Activated T-cell treated with anti-CD3 and anti-CD28 coated beads for 4 hours (primary cell): ENCODE results near the gene ANKRD33B.
"Not testable (repeated sequence)": the region's sequence is repeated elsewhere in the genome, so short reads cannot be mapped to it uniquely, and the experiment has no call there.

Source experiments
- DNase-seq: peaks from one replicate; pipeline ENCODE4 v3.0.0-alpha.2; 2020

ANKRD33B gene

GRCh38 chr5:10664180-10664769, 100.4 kb downstream of the ANKRD33B start:
- DNase-seq: not testable (repeated sequence)

DNA sequence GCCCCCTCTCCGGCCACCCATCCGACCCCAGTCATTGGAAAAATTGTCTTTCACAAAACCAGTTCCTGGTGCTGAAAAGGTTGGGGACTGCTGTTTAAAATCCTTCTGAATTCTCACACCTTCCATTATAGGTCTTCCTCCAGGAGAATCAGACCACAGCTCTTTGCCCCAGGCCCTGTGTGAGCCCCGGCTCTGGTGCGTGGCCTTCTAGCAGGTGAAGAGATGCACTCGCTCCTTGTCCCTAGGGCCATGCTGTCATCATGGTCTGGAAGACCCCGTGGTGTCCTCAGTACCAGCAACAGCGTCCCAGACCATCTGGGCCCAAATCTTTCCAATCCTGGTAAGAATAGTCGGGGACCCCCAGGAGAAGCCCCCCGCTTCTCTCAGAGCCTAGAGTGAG, 101.9 kb downstream of the ANKRD33B start:
- no peak for DNase-seq

DNA sequence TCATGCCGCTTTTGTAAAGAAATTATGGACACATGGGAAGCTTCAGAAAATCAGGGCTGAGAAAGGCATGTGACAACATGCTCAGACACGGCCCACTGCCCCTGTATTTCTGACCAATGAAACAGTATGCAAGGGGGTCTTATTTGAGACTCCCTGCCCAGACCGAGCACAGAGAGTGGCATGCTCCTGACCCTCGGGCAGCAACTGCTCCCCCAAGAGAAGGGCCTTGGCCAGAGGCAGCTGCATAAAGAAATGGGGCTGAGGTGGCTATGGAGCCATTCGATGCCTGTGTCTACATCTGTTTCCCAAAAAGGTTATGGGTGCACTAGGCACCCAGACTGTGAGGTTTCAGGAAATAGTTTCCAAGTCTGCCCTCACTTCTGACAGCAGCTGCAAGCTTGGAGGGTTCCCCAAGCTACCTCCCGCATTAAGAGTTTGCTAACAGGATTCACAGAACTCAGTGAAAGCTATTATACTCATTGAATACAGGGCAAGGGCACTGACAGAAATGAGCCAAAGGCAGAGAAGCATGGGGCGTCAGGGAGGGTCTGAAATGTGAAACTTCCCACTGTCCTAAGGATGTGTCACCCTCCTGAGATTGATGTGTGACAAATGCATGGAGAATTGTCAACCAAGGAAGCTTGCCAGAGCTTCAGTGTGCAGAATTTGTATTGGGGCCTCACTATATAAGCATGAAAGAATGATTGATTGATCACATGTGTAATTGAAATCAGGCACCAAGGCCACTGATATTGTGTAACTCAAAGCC, 102.8 kb downstream of the ANKRD33B start:
- DNase-seq: no peak

GRCh38 chr5:10667431-10668057, 103.7 kb downstream of the ANKRD33B start:
- no peak for DNase-seq

- DNase-seq: no peak
Measured at GRCh38 chr5:10668697-10669096, 104.8 kb downstream of the ANKRD33B start.

- no peak for DNase-seq
Measured at GRCh38 chr5:10669983-10670382, 106.1 kb downstream of the ANKRD33B start.

GRCh38 chr5:10671041-10672008, 107.5 kb downstream of the ANKRD33B start:
- DNase-seq: no peak

DNA sequence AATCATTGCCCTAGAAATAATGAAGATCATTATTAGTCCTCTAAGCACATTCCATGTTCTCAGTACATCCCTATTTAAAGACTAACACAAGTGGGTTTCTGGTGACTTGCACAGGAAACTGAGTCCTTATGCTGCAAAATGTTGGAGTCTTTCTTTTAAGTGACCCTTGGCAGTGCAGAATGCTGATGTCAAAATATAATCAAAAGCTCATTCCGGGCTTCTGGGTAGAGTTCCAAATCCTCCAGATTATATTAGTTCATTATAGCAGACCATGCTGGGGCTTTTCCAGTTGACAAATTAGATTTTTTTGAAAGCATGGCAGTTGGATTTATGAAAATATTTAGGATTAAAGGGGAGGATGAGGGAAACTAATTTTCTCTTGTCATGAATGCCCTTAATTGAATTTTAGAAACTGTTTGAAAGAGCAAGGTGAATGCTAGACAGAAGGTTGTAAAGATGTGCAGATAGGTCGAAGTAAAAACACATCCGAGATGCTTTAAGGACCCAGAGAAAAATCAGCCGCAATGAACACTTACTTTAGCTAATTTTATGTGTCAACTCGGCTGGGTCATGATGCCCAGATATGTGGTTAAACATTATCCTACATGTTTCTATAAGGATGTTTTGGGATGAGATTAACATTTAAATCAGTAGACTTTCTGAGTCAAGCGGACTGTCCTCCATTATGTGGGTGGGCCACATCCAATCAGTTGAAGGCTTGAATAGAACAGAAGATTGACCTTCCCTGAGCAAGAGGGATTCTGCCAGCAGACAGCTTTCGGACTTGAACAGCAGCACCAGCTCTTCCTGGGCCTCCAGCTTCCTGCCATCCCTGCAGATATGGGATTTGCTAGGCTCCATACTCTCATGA, 108.5 kb downstream of the ANKRD33B start:
- DNase-seq: no peak

GRCh38 chr5:10673017-10673389, 109.1 kb downstream of the ANKRD33B start:
- DNase-seq: no peak

- DNase-seq: no peak
Measured at GRCh38 chr5:10673407-10673806, 109.5 kb downstream of the ANKRD33B start.

- no peak for DNase-seq
Measured at GRCh38 chr5:10674096-10674495, 110.2 kb downstream of the ANKRD33B start.

- no peak for DNase-seq
Measured at GRCh38 chr5:10674582-10674981, 110.7 kb downstream of the ANKRD33B start.

GRCh38 chr5:10675177-10675700, 111.4 kb downstream of the ANKRD33B start:
- no peak for DNase-seq

GRCh38 chr5:10676224-10676623, 112.4 kb downstream of the ANKRD33B start:
- no peak for DNase-seq

- no peak for DNase-seq
Measured at GRCh38 chr5:10676946-10677345, 113.1 kb downstream of the ANKRD33B start.

- no peak for DNase-seq
Measured at GRCh38 chr5:10677533-10677932, 113.7 kb downstream of the ANKRD33B start.

- no peak for DNase-seq
Measured at GRCh38 chr5:10678244-10678643, 114.4 kb downstream of the ANKRD33B start.

- DNase-seq: no peak
Measured at GRCh38 chr5:10679336-10679988, 115.6 kb downstream of the ANKRD33B start.

- DNase-seq: no peak
Measured at GRCh38 chr5:10680876-10681481, 117.1 kb downstream of the ANKRD33B start.
